GM12892 (cell line): Measurements from ENCODE around the gene AK9.

Experiments
- POLR2A ChIP-seq: IDR thresholded peaks from 2 replicates; pipeline ENCODE4 v1.6.1; 2011; ENCODE audit warnings: low read depth, low read length, control low read depth
- POLR2AphosphoS5 ChIP-seq: IDR thresholded peaks from 2 replicates; pipeline ENCODE4 v1.6.1; 2011; ENCODE audit warnings: low read depth, low read length, control low read depth

DNA sequence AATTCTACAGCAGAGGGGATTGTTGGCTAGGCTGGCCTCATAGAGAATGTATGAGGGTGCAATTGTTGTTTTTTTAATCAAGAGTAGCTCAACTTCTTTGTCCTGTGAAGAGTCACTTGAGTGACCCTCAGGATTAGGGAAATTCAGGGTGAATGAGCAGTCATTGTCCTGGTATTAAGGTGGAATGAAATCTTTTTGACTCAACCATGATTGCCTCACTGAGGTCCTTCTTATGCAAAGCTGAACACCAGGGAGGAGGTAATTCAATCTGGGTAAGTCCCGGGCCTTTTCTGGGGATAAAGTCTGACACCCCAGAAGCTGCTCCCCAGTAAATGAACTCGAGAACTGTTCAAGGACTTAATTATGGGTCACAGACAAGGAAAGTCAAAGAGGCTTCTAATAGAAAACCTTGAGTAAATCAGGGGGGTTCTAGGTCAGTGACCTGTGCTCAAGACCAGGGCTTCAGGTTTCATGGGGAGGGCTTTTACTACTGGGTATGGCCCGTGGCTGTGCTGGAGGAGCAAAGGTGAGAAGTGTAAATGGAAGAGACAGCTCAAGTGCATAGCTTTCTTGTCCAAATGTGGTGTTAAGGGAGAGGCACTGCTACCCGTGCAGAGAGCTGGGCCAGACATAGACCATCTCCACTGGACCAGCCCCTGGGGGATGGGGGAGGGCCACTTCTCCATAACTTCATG is 182.7 kb downstream of the AK9 start:
- TF ChIP-seq POLR2AphosphoS5 (no peak), POLR2A (no peak)
